ENCODE results near the gene YWHAG. TPM values are rescaled to one million over a fixed set of nuclear protein-coding genes. Genes with fewer than 3 reads are reported as not detected.

YWHAG gene
- total and polyA plus RNA-seq, 9 of the 15 experiments (the other 6 are each of a cell fraction or from before 2014, with no cell fraction given), result 30.4 to 246 (median 94.5) TPM

DNA sequence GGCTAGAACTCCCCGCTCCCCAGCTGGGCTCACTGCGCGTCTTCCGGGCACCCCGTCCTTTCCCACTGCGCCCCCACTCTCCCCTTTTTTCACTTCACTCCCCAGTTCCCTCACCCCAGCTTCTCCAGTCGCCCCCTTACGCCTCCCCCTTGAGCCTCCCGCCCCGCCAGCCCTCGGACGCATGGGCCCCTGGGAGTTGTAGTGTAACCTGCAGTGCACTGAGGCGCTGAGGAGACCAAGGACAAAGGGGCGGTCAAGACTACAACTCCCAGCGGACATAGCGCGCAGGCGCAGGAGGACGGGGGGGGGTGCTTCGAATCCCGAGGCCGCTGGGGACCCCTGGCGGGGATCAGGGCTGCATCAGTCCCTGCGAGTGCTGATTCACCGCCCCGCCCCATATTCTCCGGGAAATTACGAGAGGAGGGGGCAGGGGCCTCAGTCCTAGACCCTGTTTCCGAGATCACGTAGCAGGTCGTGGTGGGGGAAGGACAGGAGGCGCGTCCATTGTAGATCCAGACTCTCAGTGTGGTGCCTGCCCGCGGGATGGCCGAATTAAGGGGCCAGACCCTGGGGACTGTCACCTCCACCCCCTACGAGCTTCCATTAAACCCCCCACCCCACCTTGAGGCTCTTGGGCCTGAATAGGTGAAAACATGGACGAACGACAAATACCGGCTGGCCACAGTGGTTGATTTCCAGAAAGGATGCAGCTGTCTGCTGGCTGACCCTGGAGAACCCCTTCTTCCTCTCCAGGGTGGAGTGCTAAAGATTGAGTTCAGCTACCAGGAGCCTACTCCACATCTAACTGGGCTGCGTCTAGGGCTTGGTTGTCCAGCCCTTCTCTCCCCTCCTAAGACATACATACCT is 553 bp upstream of the YWHAG start (continued):
- TF ChIP-seq CAMTA2 (CRISPR knock-in tag; conservative IDR thresholded peaks at IDR 0.05) (no peak), EP300 (IDR thresholded peaks at IDR 0.05; ENCODE audit: low read length) (peak; percentile 70), MBD2 (IDR thresholded peaks at IDR 0.05; ENCODE audit: borderline replicate concordance, low read depth) (peak; percentile 79), ZBTB17 (CRISPR knock-in tag; IDR thresholded peaks at IDR 0.05) (peak; percentile 56; the same call in 1 of the 2 replicates), THRAP3 (IDR thresholded peaks at IDR 0.05; ENCODE audit: borderline replicate concordance) (no peak), PHF21A (IDR thresholded peaks at IDR 0.05; ENCODE audit: borderline replicate concordance, low read depth) (no peak), HSF4 (CRISPR knock-in tag; IDR thresholded peaks at IDR 0.05; ENCODE audit: borderline replicate concordance) (no peak), XRCC5 (IDR thresholded peaks at IDR 0.05; ENCODE audit: low read depth, low read length) (no peak), MED1 (CRISPR knock-in tag; IDR thresholded peaks at IDR 0.05; ENCODE audit: borderline replicate concordance) (no peak), AFF1 (IDR thresholded peaks at IDR 0.05; ENCODE audit: low read depth in 1 of 2, partially characterized antibody in 2 of 2) (peak in 1 of 2 experiments; percentile 96), MXI1 (IDR thresholded peaks at IDR 0.05; ENCODE audit: low read depth, low read length) (0 out of 2 replicates have a peak, but pooled peaks have one; percentile 53), POLR2B (IDR thresholded peaks at IDR 0.05; ENCODE audit: low read depth, partially characterized antibody) (peak; percentile 54), HMGN3 (IDR thresholded peaks at IDR 0.05; ENCODE audit: borderline replicate concordance, extremely low read depth, insufficient read length, low read depth, low read length) (peak; percentile 64), HBP1 (CRISPR knock-in tag; IDR thresholded peaks at IDR 0.05) (0 out of 2 replicates have a peak, but pooled peaks have one; percentile 9), ZNF263 (CRISPR knock-in tag; IDR thresholded peaks at IDR 0.05; ENCODE audit: borderline replicate concordance) (no peak), TAF15 (IDR thresholded peaks at IDR 0.05; ENCODE audit: low read depth, low read length) (no peak), HMG20A (CRISPR knock-in tag; conservative IDR thresholded peaks at IDR 0.05) (no peak), LARP7 (IDR thresholded peaks at IDR 0.05) (no peak)
